ENCODE data around the gene FNTB.

DNA sequence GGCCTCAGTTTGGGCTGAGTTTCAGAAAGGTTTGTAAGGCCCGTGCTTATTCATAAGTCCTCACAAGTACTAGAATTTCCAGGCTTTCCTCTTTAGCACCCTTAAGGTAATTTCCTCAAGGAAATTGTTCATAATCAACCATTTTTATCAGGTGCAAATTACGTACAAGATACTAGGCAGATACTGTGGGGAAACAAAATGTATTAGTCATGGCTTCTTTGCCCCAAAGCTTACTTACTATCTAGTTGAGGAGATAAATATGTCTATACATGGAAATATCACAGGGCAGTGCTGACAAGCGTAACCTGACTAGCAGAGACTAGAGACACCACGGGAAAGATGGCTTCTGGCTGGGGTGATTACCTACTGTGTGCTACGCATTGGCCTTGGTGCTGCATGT is 93.1 kb downstream of the FNTB start:
- TF ChIP-seq, protein P1, sequence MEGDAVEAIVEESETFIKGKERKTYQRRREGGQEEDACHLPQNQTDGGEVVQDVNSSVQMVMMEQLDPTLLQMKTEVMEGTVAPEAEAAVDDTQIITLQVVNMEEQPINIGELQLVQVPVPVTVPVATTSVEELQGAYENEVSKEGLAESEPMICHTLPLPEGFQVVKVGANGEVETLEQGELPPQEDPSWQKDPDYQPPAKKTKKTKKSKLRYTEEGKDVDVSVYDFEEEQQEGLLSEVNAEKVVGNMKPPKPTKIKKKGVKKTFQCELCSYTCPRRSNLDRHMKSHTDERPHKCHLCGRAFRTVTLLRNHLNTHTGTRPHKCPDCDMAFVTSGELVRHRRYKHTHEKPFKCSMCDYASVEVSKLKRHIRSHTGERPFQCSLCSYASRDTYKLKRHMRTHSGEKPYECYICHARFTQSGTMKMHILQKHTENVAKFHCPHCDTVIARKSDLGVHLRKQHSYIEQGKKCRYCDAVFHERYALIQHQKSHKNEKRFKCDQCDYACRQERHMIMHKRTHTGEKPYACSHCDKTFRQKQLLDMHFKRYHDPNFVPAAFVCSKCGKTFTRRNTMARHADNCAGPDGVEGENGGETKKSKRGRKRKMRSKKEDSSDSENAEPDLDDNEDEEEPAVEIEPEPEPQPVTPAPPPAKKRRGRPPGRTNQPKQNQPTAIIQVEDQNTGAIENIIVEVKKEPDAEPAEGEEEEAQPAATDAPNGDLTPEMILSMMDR (IDR thresholded peaks at IDR 0.05; ENCODE audit: insufficient read depth, low read depth, low read length) = no peak
- TF ChIP-seq EZH2 (IDR thresholded peaks at IDR 0.05; ENCODE audit: insufficient read depth, low read length) = no peak

All from astrocyte (in vitro differentiated cells and primary cell).